ENCODE data around the gene SH3RF2.
"Not testable (repeated sequence)": the region's sequence is repeated elsewhere in the genome, so short reads cannot be mapped to it uniquely, and the experiment has no call there.

SH3RF2 gene

GRCh38 chr5:145936401-145937131 is at the start of gene SH3RF2:
SH3RF2 (plus strand) TSS chr5:145936578; CDS start chr5:145937929, 1,351 bp downstream.
- DNase-seq, result peak; percentile 54 to 60

- DNase-seq, result no peak
Observed at GRCh38 chr5:145887217-145887616, 49.2 kb upstream of the SH3RF2 start.

GRCh38 chr5:145887976-145888574 is 48.3 kb upstream of the SH3RF2 start:
- no peak for DNase-seq

- DNase-seq, result no peak
Observed at GRCh38 chr5:145889611-145890010, 46.8 kb upstream of the SH3RF2 start.

GRCh38 chr5:145891378-145891777 is 45.0 kb upstream of the SH3RF2 start:
- not testable (repeated sequence) for DNase-seq

GRCh38 chr5:145898171-145898570 is 38.2 kb upstream of the SH3RF2 start:
- DNase-seq, result no peak

- no peak for DNase-seq
Observed at GRCh38 chr5:145902421-145902820, 34.0 kb upstream of the SH3RF2 start.

GRCh38 chr5:145903113-145903512 is 33.3 kb upstream of the SH3RF2 start:
- no peak for DNase-seq

- DNase-seq, result no peak
Observed at GRCh38 chr5:145903867-145904266, 32.5 kb upstream of the SH3RF2 start.

GRCh38 chr5:145904743-145905142 is 31.6 kb upstream of the SH3RF2 start:
- no peak for DNase-seq

- DNase-seq, result no peak
Observed at GRCh38 chr5:145906401-145906800, 30.0 kb upstream of the SH3RF2 start.

GRCh38 chr5:145908206-145908960 is 28.0 kb upstream of the SH3RF2 start:
- no peak for DNase-seq

GRCh38 chr5:145911164-145911563 is 25.2 kb upstream of the SH3RF2 start:
- no peak for DNase-seq

- DNase-seq, result no peak
Observed at GRCh38 chr5:145912019-145912418, 24.4 kb upstream of the SH3RF2 start.

GRCh38 chr5:145912594-145912993 is 23.8 kb upstream of the SH3RF2 start:
- DNase-seq, result no peak

GRCh38 chr5:145913701-145914100 is 22.7 kb upstream of the SH3RF2 start:
- DNase-seq, result no peak

GRCh38 chr5:145915970-145916638 is 20.3 kb upstream of the SH3RF2 start:
- no peak for DNase-seq

GRCh38 chr5:145917288-145917687 is 19.1 kb upstream of the SH3RF2 start:
- DNase-seq, result no peak

- DNase-seq, result no peak
Observed at GRCh38 chr5:145918397-145918796, 18.0 kb upstream of the SH3RF2 start.

GRCh38 chr5:145919413-145919812 is 17.0 kb upstream of the SH3RF2 start:
- no peak for DNase-seq

GRCh38 chr5:145920542-145921210 is 15.7 kb upstream of the SH3RF2 start:
- DNase-seq, result no peak

- DNase-seq, result no peak
Observed at GRCh38 chr5:145921211-145921610, 15.2 kb upstream of the SH3RF2 start.

GRCh38 chr5:145922059-145922458 is 14.3 kb upstream of the SH3RF2 start:
- no peak for DNase-seq
